HG03354 (cell line): Measurements from ENCODE around the gene OSBP2.

Experiments
- ATAC-seq: cut with Tn5 transposase; IDR thresholded peaks from one replicate; pipeline ENCODE4 v1.9.1; 2021; ENCODE audit warnings: mild to moderate bottlenecking; ENCODE audit not compliant: unreplicated experiment, poor library complexity, severe bottlenecking

OSBP2 gene

GRCh38 chr22:30887453-30887852, 192.8 kb downstream of the OSBP2 start:
- no peak for ATAC-seq

- no peak for ATAC-seq
Observed at GRCh38 chr22:30887861-30888260, 193.2 kb downstream of the OSBP2 start.

- no peak for ATAC-seq
Observed at GRCh38 chr22:30889268-30889995, 194.8 kb downstream of the OSBP2 start.

GRCh38 chr22:30889996-30890480, 195.4 kb downstream of the OSBP2 start:
- no peak for ATAC-seq

- no peak for ATAC-seq
Observed at GRCh38 chr22:30890686-30891442, 196.2 kb downstream of the OSBP2 start.

GRCh38 chr22:30891443-30891755, 196.7 kb downstream of the OSBP2 start:
- ATAC-seq: no peak

- ATAC-seq: no peak
Observed at GRCh38 chr22:30891781-30892180, 197.1 kb downstream of the OSBP2 start.

GRCh38 chr22:30892286-30892685, 197.6 kb downstream of the OSBP2 start:
- no peak for ATAC-seq

GRCh38 chr22:30892731-30893221, 198.1 kb downstream of the OSBP2 start:
- ATAC-seq: no peak

- no peak for ATAC-seq
Observed at GRCh38 chr22:30893434-30894370, 199.0 kb downstream of the OSBP2 start.

GRCh38 chr22:30894371-30894740, 199.7 kb downstream of the OSBP2 start:
- ATAC-seq: no peak

GRCh38 chr22:30902496-30903357, 208.1 kb downstream of the OSBP2 start:
- ATAC-seq: no peak

- no peak for ATAC-seq
Observed at GRCh38 chr22:30903876-30904460, 209.3 kb downstream of the OSBP2 start.

- ATAC-seq: no peak
Observed at GRCh38 chr22:30905696-30906341, 211.1 kb downstream of the OSBP2 start.

- no peak for ATAC-seq
Observed at GRCh38 chr22:30906411-30906810, 211.7 kb downstream of the OSBP2 start.

- ATAC-seq: no peak
Observed at GRCh38 chr22:30906946-30907345, 212.3 kb downstream of the OSBP2 start.

- ATAC-seq: no peak
Observed at GRCh38 chr22:30908051-30908461, 213.4 kb downstream of the OSBP2 start.

- ATAC-seq: no peak
Observed at GRCh38 chr22:30909306-30909705, 214.6 kb downstream of the OSBP2 start.
